Tibial nerve (tissue), 4 donors: ENCODE measurements around the gene FAM184A.

Experiments used
- CTCF ChIP-seq, 5 experiments: fragments of 200-600 bp in 3 of 5; fragments of 450-650 bp in 2 of 5; sonication (generic) in 3 of 5; IDR thresholded peaks; one replicate each; pipeline ENCODE4 v1.5.1; 2016 to 2019; ENCODE audit warnings: antibody characterized with exemption in 5 of 5, mild to moderate bottlenecking in 3 of 5, moderate library complexity in 2 of 5
- EP300 ChIP-seq, 2 donors: sonication (generic); formaldehyde crosslinking; IDR thresholded peaks; one replicate each; pipeline ENCODE4 v1.6.1; 2017; ENCODE audit warnings: antibody characterized with exemption in 2 of 2, mild to moderate bottlenecking in 1 of 2
- POLR2A ChIP-seq, 2 donors: fragments of 450-650 bp; IDR thresholded peaks; one replicate each; pipeline ENCODE4 v1.6.1; 2017; ENCODE audit warnings: antibody characterized with exemption in 2 of 2, mild to moderate bottlenecking in 2 of 2, moderate library complexity in 2 of 2

- no peak for TF ChIP-seq CTCF (IDR thresholded peaks at IDR 0.05)
- no peak for TF ChIP-seq EP300 (IDR thresholded peaks at IDR 0.05)
- no peak for TF ChIP-seq POLR2A (IDR thresholded peaks at IDR 0.05)
Observed at GRCh38 chr6:119113961-119114360, 35.5 kb upstream of the FAM184A start.
